ENCODE results near the gene ZNF292. TPM values are rescaled to one million over a fixed set of nuclear protein-coding genes. Genes with fewer than 3 reads are reported as not detected.
"Not testable (repeated sequence)": the region's sequence is repeated elsewhere in the genome, so short reads cannot be mapped to it uniquely, and the experiment has no call there.

Gene ZNF292
- total and polyA plus RNA-seq, 3 donors from 2014 or later, result 3.6 to 58.8 (median 53.2) TPM

- no peak for DNase-seq
- Histone ChIP-seq H3K27me3 (no peaks in the 10 kb centered on the region), H3K4me3 (no peak overlapping the region), H3K9me3 (no peaks in the 10 kb centered on the region), H3K27ac (no peak overlapping the region), H3K4me1 (peaks cover 7% of the 10 kb centered on the region), H3K36me3 (ENCODE audit: low read depth, missing control alignments) (no peaks in the 10 kb centered on the region)
- WGBS, 2 donors, result 96% methylated on average over 2 of the region's 2 CpGs
- no peak for TF ChIP-seq POLR2A (IDR thresholded peaks at IDR 0.05)
- no peak for TF ChIP-seq CTCF (IDR thresholded peaks at IDR 0.05)
- intact Hi-C loops (cut with DNase I; ENCODE audit: low total_unique reads), result no loop called here
Measured at GRCh38 chr6:87184762-87185250, 29.4 kb downstream of the ZNF292 start.

GRCh38 chr6:87196275-87196842 is 41.0 kb downstream of the ZNF292 start:
- intact Hi-C loops (cut with DNase I; ENCODE audit: low total_unique reads), result no loop called here
- WGBS, 2 donors, result 40 to 71% methylated on average over 1 of the region's 1 CpG
- TF ChIP-seq POLR2A (IDR thresholded peaks at IDR 0.05), result no peak
- TF ChIP-seq CTCF (IDR thresholded peaks at IDR 0.05), result no peak

GRCh38 chr6:87197547-87197946 is 42.2 kb downstream of the ZNF292 start:
- Histone ChIP-seq H3K4me1 (peaks cover 12% of the 10 kb centered on the region), H3K9me3 (no peaks in the 10 kb centered on the region), H3K4me3 (no peak overlapping the region), H3K27me3 (no peaks in the 10 kb centered on the region), H3K36me3 (ENCODE audit: low read depth, missing control alignments) (no peaks in the 10 kb centered on the region), H3K27ac (peak overlapping the region; percentile 51 to 69)
- peak; percentile 46 for DNase-seq
- 55 to 81% methylated on average over 3 of the region's 3 CpGs for WGBS, 2 donors
- intact Hi-C loops (cut with DNase I; ENCODE audit: low total_unique reads), result no loop called here
- TF ChIP-seq POLR2A (IDR thresholded peaks at IDR 0.05) (no peak), CTCF (IDR thresholded peaks at IDR 0.05) (no peak)

More at GRCh38 chr6:87196275-87196842, 41.0 kb downstream of the ZNF292 start:
- Histone ChIP-seq H3K27ac (no peak overlapping the region), H3K4me3 (no peak overlapping the region), H3K9me3 (no peaks in the 10 kb centered on the region), H3K27me3 (no peaks in the 10 kb centered on the region), H3K36me3 (ENCODE audit: low read depth, missing control alignments) (no peaks in the 10 kb centered on the region), H3K4me1 (peaks cover 11% of the 10 kb centered on the region)
- DNase-seq, result no peak

- H3K36me3 ChIP-seq (ENCODE audit: low read depth, missing control alignments); DNase-seq; H3K27me3 ChIP-seq; H3K9me3 ChIP-seq; intact Hi-C loops (cut with DNase I; ENCODE audit: low total_unique reads); H3K4me3 ChIP-seq: not testable (repeated sequence)
- H3K4me1 ChIP-seq, result peaks cover 15% of the 10 kb centered on the region
- peak overlapping the region; percentile 51 to 69 for H3K27ac ChIP-seq
- WGBS, 2 donors, result 88 to 92% methylated on average over 15 of the region's 15 CpGs
Measured at GRCh38 chr6:87198022-87198810, 42.9 kb downstream of the ZNF292 start.

GRCh38 chr6:87199787-87200186 is 44.4 kb downstream of the ZNF292 start:
- Histone ChIP-seq H3K27ac (peak overlapping the region; percentile 45 to 51), H3K4me1 (peaks cover 15% of the 10 kb centered on the region), H3K9me3 (no peaks in the 10 kb centered on the region), H3K27me3 (no peaks in the 10 kb centered on the region), H3K4me3 (no peak overlapping the region), H3K36me3 (ENCODE audit: low read depth, missing control alignments) (no peaks in the 10 kb centered on the region)
- TF ChIP-seq POLR2A (IDR thresholded peaks at IDR 0.05), result no peak
- no peak for TF ChIP-seq CTCF (IDR thresholded peaks at IDR 0.05)
- no peak for DNase-seq
- intact Hi-C loops (cut with DNase I; ENCODE audit: low total_unique reads), result no loop called here
- WGBS, 2 donors, result 60 to 71% methylated on average over 1 of the region's 1 CpG

Data from testis (tissue), 3 donors.